ENCODE measurements around the gene KCNJ18. TPM values are rescaled to one million over a fixed set of nuclear protein-coding genes. Genes with fewer than 3 reads are reported as not detected.
"Not testable (repeated sequence)": the region's sequence is repeated elsewhere in the genome, so short reads cannot be mapped to it uniquely, and the experiment has no call there.

KCNJ18 gene
- polyA plus RNA-seq, 1 donor from 2014 or later, result not detected

- H4K20me1 ChIP-seq (ENCODE audit: insufficient read depth); H3K79me2 ChIP-seq (replicated peaks; ENCODE audit: insufficient read depth, low read length); H3K27ac ChIP-seq (ENCODE audit: low read length); H3K27me3 ChIP-seq (ENCODE audit: insufficient read depth, low read depth, low read length); H3K9me3 ChIP-seq (ENCODE audit: low read length); H3F3A ChIP-seq (ENCODE audit: insufficient read depth, low read length, poor library complexity, severe bottlenecking); H3K4me3 ChIP-seq (ENCODE audit: low read length); H3K36me3 ChIP-seq (ENCODE audit: insufficient read depth, low read length); H3K9ac ChIP-seq (ENCODE audit: low read length); H3K9me2 ChIP-seq (ENCODE audit: insufficient read depth, low read length); H2AFZ ChIP-seq (ENCODE audit: low read depth, low read length); H3K4me2 ChIP-seq (ENCODE audit: low read length): not testable (repeated sequence)
These were observed 23.4 kb upstream of the KCNJ18 start for GRCh38 chr17:21668746-21669508.

DNA sequence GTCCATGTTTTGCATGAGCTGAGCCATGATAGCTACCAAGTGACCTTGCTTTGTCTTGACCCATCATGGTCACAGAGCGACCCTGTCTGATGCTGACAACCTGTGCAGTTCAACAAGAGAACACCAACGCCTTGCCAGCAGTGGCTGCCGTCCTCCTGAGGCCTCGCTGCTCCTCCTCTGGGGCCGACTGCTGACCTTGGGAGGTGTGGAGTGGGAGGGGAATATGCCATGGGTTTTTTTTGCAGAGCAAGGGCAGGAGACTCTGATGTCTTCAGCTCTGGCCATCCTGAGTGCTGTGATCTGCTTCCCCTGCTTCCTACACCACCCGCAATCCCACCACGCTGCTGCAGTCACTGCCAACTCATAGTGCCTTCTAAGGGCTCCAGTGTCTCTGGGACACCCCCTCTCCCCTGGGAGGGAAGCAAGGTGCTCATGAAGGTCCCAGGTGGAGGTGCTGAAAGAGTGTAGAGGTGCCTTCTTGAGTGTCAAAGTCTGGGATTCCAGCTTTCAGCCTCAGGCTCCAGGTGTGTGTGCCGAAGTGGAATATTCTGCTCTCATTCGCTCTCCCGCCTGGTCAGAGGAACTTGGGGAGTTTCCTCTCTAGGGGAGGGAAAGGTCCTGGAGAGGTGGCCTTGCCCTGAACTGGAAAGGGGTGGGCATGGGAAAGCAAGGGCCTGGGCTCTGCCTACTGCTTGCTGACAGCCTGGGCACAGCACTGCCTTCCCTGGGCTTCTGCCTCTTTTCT lies 22.5 kb upstream of the KCNJ18 start:
- not testable (repeated sequence) for H2AFZ ChIP-seq (ENCODE audit: low read depth, low read length); H3K27me3 ChIP-seq (ENCODE audit: insufficient read depth, low read depth, low read length); H3K9me2 ChIP-seq (ENCODE audit: insufficient read depth, low read length); H3K36me3 ChIP-seq (ENCODE audit: insufficient read depth, low read length); H3K4me3 ChIP-seq (ENCODE audit: low read length); H3K9ac ChIP-seq (ENCODE audit: low read length); H3K79me2 ChIP-seq (replicated peaks; ENCODE audit: insufficient read depth, low read length); H3K9me3 ChIP-seq (ENCODE audit: low read length); H4K20me1 ChIP-seq (ENCODE audit: insufficient read depth); H3K27ac ChIP-seq (ENCODE audit: low read length); H3K4me2 ChIP-seq (ENCODE audit: low read length); H3F3A ChIP-seq (ENCODE audit: insufficient read depth, low read length, poor library complexity, severe bottlenecking)

DNA sequence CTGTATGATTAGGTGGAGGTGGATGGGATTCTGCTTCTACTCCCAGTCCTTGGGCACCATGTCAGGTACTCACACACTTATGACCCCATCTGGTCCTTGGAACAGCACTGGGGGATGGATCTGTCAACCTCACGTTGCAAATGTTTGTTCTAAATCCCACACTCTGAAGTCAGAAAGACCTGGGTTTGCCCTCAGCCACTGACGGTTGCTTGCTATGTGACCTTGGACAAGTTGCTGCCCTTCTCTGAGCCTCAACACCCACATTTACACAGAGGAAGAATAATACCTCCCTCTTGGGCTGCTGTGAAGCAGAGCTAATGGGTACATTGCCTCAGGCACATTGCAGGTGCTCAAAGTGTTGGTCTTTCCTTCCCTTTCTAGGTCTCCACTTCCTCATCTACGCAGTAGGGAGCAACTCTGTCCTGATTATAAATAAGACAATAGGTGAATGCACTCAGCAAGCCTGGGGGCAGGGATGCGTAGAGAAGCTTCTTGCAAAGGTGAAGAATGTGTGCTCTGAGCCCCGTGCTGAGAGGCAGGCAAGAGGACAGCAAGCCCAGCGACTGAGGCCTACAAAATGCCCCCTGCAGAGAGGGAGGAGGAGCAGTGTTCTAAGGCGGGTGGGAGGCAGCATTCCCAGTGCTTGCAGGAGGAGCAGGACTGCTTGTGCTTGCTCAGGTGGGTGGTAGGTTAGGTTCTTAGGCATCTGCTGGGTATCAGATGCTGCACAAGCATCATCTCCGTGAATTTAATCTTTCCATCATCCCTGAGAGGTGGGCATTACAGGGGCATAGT lies 21.8 kb upstream of the KCNJ18 start:
- not testable (repeated sequence) for H3K4me2 ChIP-seq (ENCODE audit: low read length); H3K9me3 ChIP-seq (ENCODE audit: low read length); H3K27me3 ChIP-seq (ENCODE audit: insufficient read depth, low read depth, low read length); H2AFZ ChIP-seq (ENCODE audit: low read depth, low read length); H3K9ac ChIP-seq (ENCODE audit: low read length); H3K79me2 ChIP-seq (replicated peaks; ENCODE audit: insufficient read depth, low read length); H3K27ac ChIP-seq (ENCODE audit: low read length); H3F3A ChIP-seq (ENCODE audit: insufficient read depth, low read length, poor library complexity, severe bottlenecking); H4K20me1 ChIP-seq (ENCODE audit: insufficient read depth); H3K9me2 ChIP-seq (ENCODE audit: insufficient read depth, low read length); H3K4me3 ChIP-seq (ENCODE audit: low read length); H3K36me3 ChIP-seq (ENCODE audit: insufficient read depth, low read length)

DNA sequence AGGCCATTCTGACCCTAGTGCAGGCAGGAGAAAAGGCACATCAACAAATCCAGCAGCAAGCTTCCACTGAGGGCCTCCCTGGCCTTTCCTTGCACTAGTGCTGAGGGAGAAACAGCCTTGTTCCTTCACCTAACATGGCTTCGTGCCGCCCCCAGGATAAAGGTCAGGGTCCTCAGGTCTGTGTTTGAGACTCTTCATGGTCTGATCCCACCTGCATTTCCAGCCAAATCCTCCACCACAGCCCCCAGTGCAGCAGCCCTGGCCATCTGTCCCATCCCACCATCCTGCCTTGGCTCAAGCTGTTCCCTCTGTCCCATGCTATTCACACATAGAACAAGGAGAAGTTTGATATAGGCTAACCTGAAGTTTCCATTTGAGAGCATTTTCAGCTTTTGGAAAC lies 20.9 kb upstream of the KCNJ18 start:
- H3K9me3 ChIP-seq (ENCODE audit: low read length); H3K4me3 ChIP-seq (ENCODE audit: low read length): not testable (repeated sequence)

GRCh38 chr17:21671871-21672270 lies 20.5 kb upstream of the KCNJ18 start:
- H3K9ac ChIP-seq (ENCODE audit: low read length), result not testable (repeated sequence)

More for the DNA sequence above, 20.9 kb upstream of the KCNJ18 start:
- not testable (repeated sequence) for H3K27ac ChIP-seq (ENCODE audit: low read length); H3K9me2 ChIP-seq (ENCODE audit: insufficient read depth, low read length); H3K9ac ChIP-seq (ENCODE audit: low read length); H3K27me3 ChIP-seq (ENCODE audit: insufficient read depth, low read depth, low read length); H3K36me3 ChIP-seq (ENCODE audit: insufficient read depth, low read length); H3F3A ChIP-seq (ENCODE audit: insufficient read depth, low read length, poor library complexity, severe bottlenecking); H3K79me2 ChIP-seq (replicated peaks; ENCODE audit: insufficient read depth, low read length); H4K20me1 ChIP-seq (ENCODE audit: insufficient read depth); H3K4me2 ChIP-seq (ENCODE audit: low read length); H2AFZ ChIP-seq (ENCODE audit: low read depth, low read length)

GRCh38 chr17:21673451-21674241 lies 18.7 kb upstream of the KCNJ18 start:
- not testable (repeated sequence) for H2AFZ ChIP-seq (ENCODE audit: low read depth, low read length); H3K9ac ChIP-seq (ENCODE audit: low read length); H4K20me1 ChIP-seq (ENCODE audit: insufficient read depth); H3K4me2 ChIP-seq (ENCODE audit: low read length); H3K27me3 ChIP-seq (ENCODE audit: insufficient read depth, low read depth, low read length); H3F3A ChIP-seq (ENCODE audit: insufficient read depth, low read length, poor library complexity, severe bottlenecking); H3K27ac ChIP-seq (ENCODE audit: low read length); H3K79me2 ChIP-seq (replicated peaks; ENCODE audit: insufficient read depth, low read length); H3K4me3 ChIP-seq (ENCODE audit: low read length); H3K36me3 ChIP-seq (ENCODE audit: insufficient read depth, low read length); H3K9me2 ChIP-seq (ENCODE audit: insufficient read depth, low read length); H3K9me3 ChIP-seq (ENCODE audit: low read length)

More at GRCh38 chr17:21671871-21672270, 20.5 kb upstream of the KCNJ18 start:
- not testable (repeated sequence) for H3K4me3 ChIP-seq (ENCODE audit: low read length); H3K27me3 ChIP-seq (ENCODE audit: insufficient read depth, low read depth, low read length); H4K20me1 ChIP-seq (ENCODE audit: insufficient read depth); H3F3A ChIP-seq (ENCODE audit: insufficient read depth, low read length, poor library complexity, severe bottlenecking); H2AFZ ChIP-seq (ENCODE audit: low read depth, low read length); H3K9me2 ChIP-seq (ENCODE audit: insufficient read depth, low read length); H3K27ac ChIP-seq (ENCODE audit: low read length); H3K9me3 ChIP-seq (ENCODE audit: low read length); H3K79me2 ChIP-seq (replicated peaks; ENCODE audit: insufficient read depth, low read length); H3K4me2 ChIP-seq (ENCODE audit: low read length); H3K36me3 ChIP-seq (ENCODE audit: insufficient read depth, low read length)
